GM23338 (cell line): ENCODE results near the gene PRPF19. TPM values are rescaled to one million over a fixed set of nuclear protein-coding genes. Genes with fewer than 3 reads are reported as not detected.

ENCODE experiments used
- ATAC-seq: fragments of 200-7000 bp; cut with Tn5 transposase; 3 replicates; pipeline ENCODE4 v1.9.1; 2020
- DNase-seq: peaks from one replicate; pipeline ENCODE4 v3.0.0-alpha.2; 2015; ENCODE audit warnings: low spot score
- H2AFZ ChIP-seq: fragments of 200-600 bp; sonication (generic); 2 replicates; pipeline ENCODE4 v1.8.0; 2016; ENCODE audit warnings: antibody characterized with exemption, mild to moderate bottlenecking, moderate library complexity
- H3F3A ChIP-seq: fragments of 200-600 bp; sonication (generic); replicated peaks from 2 replicates; pipeline ENCODE4 v1.8.0; 2017; ENCODE audit warnings: antibody characterized with exemption, mixed run types, low read depth
- H3K27ac ChIP-seq: fragments of 200-600 bp; sonication (generic); 2 replicates; pipeline ENCODE4 v1.6.1; 2016; ENCODE audit warnings: low read depth
- H3K27me3 ChIP-seq: fragments of 200-600 bp; sonication (generic); 2 replicates; pipeline ENCODE4 v1.8.0; 2016; ENCODE audit warnings: mild to moderate bottlenecking, mixed run types, moderate library complexity; ENCODE audit not compliant: insufficient read depth
- H3K36me3 ChIP-seq: fragments of 200-600 bp; sonication (generic); 2 replicates; pipeline ENCODE4 v1.8.0; 2016; ENCODE audit warnings: mild to moderate bottlenecking; ENCODE audit not compliant: insufficient read depth
- H3K4me1 ChIP-seq: fragments of 200-600 bp; sonication (generic); 2 replicates; pipeline ENCODE4 v1.8.0; 2016; ENCODE audit warnings: mild to moderate bottlenecking, moderate library complexity; ENCODE audit not compliant: insufficient read depth
- H3K4me2 ChIP-seq: fragments of 200-600 bp; sonication (generic); 2 replicates; pipeline ENCODE4 v1.7.1; 2017; ENCODE audit warnings: mixed run types
- H3K4me3 ChIP-seq: fragments of 200-600 bp; sonication (generic); 2 replicates; pipeline ENCODE4 v1.6.1; 2016; ENCODE audit warnings: mixed run types
- H3K79me2 ChIP-seq: fragments of 200-600 bp; sonication (generic); replicated peaks from 2 replicates; pipeline ENCODE4 v1.8.0; 2017; ENCODE audit warnings: mild to moderate bottlenecking; ENCODE audit not compliant: insufficient read depth
- H3K9me2 ChIP-seq: fragments of 200-600 bp; sonication (generic); 2 replicates; pipeline ENCODE4 v1.8.0; 2017; ENCODE audit not compliant: insufficient read depth
- H4K20me1 ChIP-seq: fragments of 200-600 bp; sonication (generic); replicated peaks from 2 replicates; pipeline ENCODE4 v1.8.0; 2017; ENCODE audit warnings: mild to moderate bottlenecking; ENCODE audit not compliant: insufficient read depth
- H3K27ac Mint-ChIP-seq: 2 replicates; pipeline ENCODE4 v1.8.0; 2020; ENCODE audit warnings: inconsistent platforms, mild to moderate bottlenecking, moderate library complexity, mixed read lengths
- H3K27me3 Mint-ChIP-seq: 3 replicates; pipeline ENCODE4 v1.8.0; 2022; ENCODE audit warnings: low read depth, mild to moderate bottlenecking, moderate library complexity, mixed read lengths, inconsistent platforms; ENCODE audit not compliant: insufficient read depth, poor library complexity
- H3K36me3 Mint-ChIP-seq: 3 replicates; pipeline ENCODE4 v1.8.0; 2021; ENCODE audit warnings: low read depth, mild to moderate bottlenecking, inconsistent platforms, moderate library complexity, mixed read lengths
- H3K4me1 Mint-ChIP-seq: 3 replicates; pipeline ENCODE4 v1.8.0; 2020; ENCODE audit warnings: mild to moderate bottlenecking, inconsistent platforms, mixed read lengths
- H3K4me3 Mint-ChIP-seq: 3 replicates; pipeline ENCODE4 v1.8.0; 2021; ENCODE audit warnings: moderate library complexity, mild to moderate bottlenecking, inconsistent platforms, mixed read lengths
- H3K9me3 Mint-ChIP-seq: 3 replicates; pipeline ENCODE4 v1.8.0; 2020; ENCODE audit warnings: moderate library complexity, mild to moderate bottlenecking, inconsistent platforms, mixed read lengths
- CREB1 ChIP-seq: fragments of 250-450 bp; sonication (Bioruptor Pico); IDR thresholded peaks from 2 replicates; pipeline ENCODE4 v1.5.0; 2020; ENCODE audit warnings: low read depth, mild to moderate bottlenecking, moderate library complexity
- CTCF ChIP-seq, 2 experiments: fragments of 200-600 bp in 1 of 2; sonication (generic) in 1 of 2; conservative IDR thresholded peaks; 2 replicates each; pipeline versions ENCODE4 v1.5.1 to v1.6.1; 2016 to 2017; ENCODE audit warnings: antibody characterized with exemption in 2 of 2, low read depth in 2 of 2, mild to moderate bottlenecking in 2 of 2, moderate library complexity in 1 of 2
- ETS1 ChIP-seq: IDR thresholded peaks from 2 replicates; pipeline ENCODE4 v1.6.1; 2016; ENCODE audit warnings: antibody characterized with exemption
- EZH2phosphoT487 ChIP-seq: fragments of 200-600 bp; sonication (generic); IDR thresholded peaks from one replicate; pipeline ENCODE4 v1.8.1; 2018; ENCODE audit warnings: antibody characterized with exemption; ENCODE audit not compliant: unreplicated experiment
- JUNB ChIP-seq: IDR thresholded peaks from one replicate; pipeline ENCODE4 v1.6.1; 2016; ENCODE audit warnings: antibody characterized with exemption; ENCODE audit not compliant: unreplicated experiment
- NANOG ChIP-seq: IDR thresholded peaks from 2 replicates; pipeline ENCODE4 v1.6.1; 2016; ENCODE audit warnings: antibody characterized with exemption, borderline replicate concordance
- POLR2AphosphoS5 ChIP-seq: IDR thresholded peaks from 2 replicates; pipeline ENCODE4 v1.6.1; 2016; ENCODE audit warnings: antibody characterized with exemption, low read depth
- REST ChIP-seq: IDR thresholded peaks from one replicate; pipeline ENCODE4 v1.6.1; 2018; ENCODE audit warnings: antibody characterized with exemption; ENCODE audit not compliant: unreplicated experiment
- STAT1 ChIP-seq: IDR thresholded peaks from one replicate; pipeline ENCODE4 v1.6.1; 2016; ENCODE audit warnings: antibody characterized with exemption; ENCODE audit not compliant: unreplicated experiment
- ZNF114 ChIP-seq: fragments of 250-450 bp; sonication (Bioruptor Pico); IDR thresholded peaks from 2 replicates; pipeline ENCODE4 v1.5.0; 2020; ENCODE audit warnings: mild to moderate bottlenecking, moderate library complexity
- ZNF462 ChIP-seq: fragments of 250-450 bp; sonication (Bioruptor Pico); IDR thresholded peaks from 2 replicates; pipeline ENCODE4 v1.5.0; 2020; ENCODE audit warnings: mild to moderate bottlenecking, moderate library complexity
- polyA plus RNA-seq: library from polyadenylated mRNA; unstranded; fragments of >200 nt; fragmentation: Nextera tagmentation; extraction: Ambion mirVana; gene quantifications from 2 replicates; pipeline ENCODE4 v1.2.1, GENCODE V29; 2016
- total RNA-seq: library from RNA; depleted of rRNA; stranded (reverse); fragments of >200 nt; shearing (Covaris generic); gene quantifications from 2 replicates; pipeline ENCODE4 v1.2.3, GENCODE V29; 2014

The PRPF19 gene
- total and polyA plus RNA-seq, 2 experiments from 2014 or later = 153 to 161 TPM

GRCh38 chr11:60849641-60850520, 56.5 kb downstream of the PRPF19 start:
- Mint-ChIP-seq H3K4me3 (no peak overlapping the region), H3K27ac (no peak overlapping the region), H3K4me1 (peaks cover 21% of the 10 kb centered on the region), H3K9me3 (no peaks in the 10 kb centered on the region; the same call in 2 of the 3 replicates), H3K36me3 (peaks cover 53% of the 10 kb centered on the region), H3K27me3 (peaks cover 17% of the 10 kb centered on the region)
- H3K4me3 ChIP-seq = no peak overlapping the region
- peaks cover 20% of the 10 kb centered on the region for H3K79me2 ChIP-seq
- no peaks in the 10 kb centered on the region; the same call in 1 of the 2 replicates for H3K36me3 ChIP-seq
- no peak overlapping the region for H2AFZ ChIP-seq
- H3K4me2 ChIP-seq = no peak overlapping the region
- H3K27me3 ChIP-seq = peaks cover 23% of the 10 kb centered on the region
- ATAC-seq (no peak), DNase-seq (no peak)
- no peak overlapping the region for H3K27ac ChIP-seq
- H4K20me1 ChIP-seq = peaks cover 5% of the 10 kb centered on the region; the same call in 1 of the 2 replicates
- H3K9me2 ChIP-seq = no peaks in the 10 kb centered on the region
- peaks cover 9% of the 10 kb centered on the region; the same call in 1 of the 2 replicates for H3F3A ChIP-seq
- TF ChIP-seq STAT1 (no peak), CTCF (conservative IDR thresholded peaks at IDR 0.05; ENCODE audit: low read depth in 2 of 2) (no peak), JUNB (no peak), ZNF462 (CRISPR knock-in tag) (no peak), REST (no peak), EZH2phosphoT487 (no peak), CREB1 (CRISPR knock-in tag) (no peak), POLR2AphosphoS5 (no peak), ETS1 (no peak), ZNF114 (CRISPR knock-in tag) (no peak), NANOG (no peak)
- H3K4me1 ChIP-seq = 0 out of 2 replicates have a peak, but pooled peaks cover 5% of the 10 kb centered on the region
